GM20000 (cell line): ENCODE data around the gene SLC39A3.

ENCODE experiments used
- DNase-seq: peaks from one replicate; pipeline ENCODE4 v3.0.0; 2012; ENCODE audit warnings: low spot score
- CTCF ChIP-seq: IDR thresholded peaks from 2 replicates; pipeline ENCODE4 v1.5.1; 2012; ENCODE audit warnings: mild to moderate bottlenecking, control low read depth; ENCODE audit errors: extremely low read depth, missing control alignments

The SLC39A3 gene

GRCh38 chr19:2739602-2740313 lies at the start of gene SLC39A3:
Gene SLC39A3, minus strand, starts transcription at chr19:2740017. Its CDS starts 2,760 bp downstream, at chr19:2737257.
- DNase-seq: peak; percentile 100
- no peak for TF ChIP-seq CTCF

- TF ChIP-seq CTCF: no peak
- no peak for DNase-seq
These were observed 48.4 kb upstream of the SLC39A3 start for GRCh38 chr19:2788237-2788636.

GRCh38 chr19:2787115-2787514 lies 47.3 kb upstream of the SLC39A3 start:
- no peak for TF ChIP-seq CTCF
- DNase-seq: no peak

- DNase-seq: peak; percentile 98
- no peak for TF ChIP-seq CTCF
These were observed 45.6 kb upstream of the SLC39A3 start, which contains the start of gene THOP1 for GRCh38 chr19:2785244-2785997. Gene THOP1, plus strand, starts transcription at chr19:2785503. Its CDS starts 160 bp downstream, at chr19:2785663.

GRCh38 chr19:2783781-2784145 lies 43.9 kb upstream of the SLC39A3 start:
- DNase-seq: no peak
- TF ChIP-seq CTCF: no peak

GRCh38 chr19:2782936-2783780 lies 43.3 kb upstream of the SLC39A3 start, which contains the start of gene SGTA:
Gene SGTA, minus strand, starts transcription at chr19:2783273. Its CDS starts 14,205 bp downstream, at chr19:2769068.
- TF ChIP-seq CTCF: no peak

More at GRCh38 chr19:2782936-2783780, 43.3 kb upstream of the SLC39A3 start, which contains the start of gene SGTA:
- peak; percentile 98 for DNase-seq
